ENCODE results near the gene SLC39A1. TPM values are rescaled to one million over a fixed set of nuclear protein-coding genes. Genes with fewer than 3 reads are reported as not detected.

SLC39A1 gene
- total and polyA plus RNA-seq, 2 of the 8 experiments (the other 6 are each of a cell fraction or from before 2014, with no cell fraction given), result 238 to 337 TPM

DNA sequence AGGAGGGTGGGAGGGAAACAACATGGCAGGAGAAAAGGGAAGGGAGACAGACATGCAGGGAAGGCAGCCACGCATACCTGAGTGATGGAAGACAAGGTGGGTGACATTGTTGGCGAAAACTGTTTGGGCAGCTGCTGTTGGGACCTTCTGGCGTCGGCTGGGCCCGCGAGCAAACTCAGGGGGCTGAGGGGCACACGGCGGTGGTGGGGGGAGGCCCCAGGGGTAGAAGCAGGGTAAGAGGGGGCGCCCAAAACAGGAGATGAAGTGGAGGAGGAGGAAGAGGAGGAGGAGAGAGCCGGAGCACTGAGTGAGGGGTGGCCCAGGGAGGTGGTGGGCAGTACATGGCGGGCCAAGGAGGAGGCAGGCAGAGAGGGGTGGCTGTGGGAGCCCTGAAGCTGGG lies 12.2 kb downstream of the SLC39A1 start (continued):
- no peak for TF ChIP-seq HDAC6 (IDR thresholded peaks at IDR 0.05; ENCODE audit: low read depth, low read length)
- TF ChIP-seq POLR2A (IDR thresholded peaks at IDR 0.05; ENCODE audit: control extremely low read depth in 1 of 2, low read depth in 2 of 2, low read length in 2 of 2), result no peak
- no peak for TF ChIP-seq KDM4A (IDR thresholded peaks at IDR 0.05; ENCODE audit: low read depth, low read length, severe bottlenecking)
- TF ChIP-seq GABPA (IDR thresholded peaks at IDR 0.05; ENCODE audit: borderline replicate concordance, insufficient read depth, low read length), result no peak
- TF ChIP-seq, protein P1, sequence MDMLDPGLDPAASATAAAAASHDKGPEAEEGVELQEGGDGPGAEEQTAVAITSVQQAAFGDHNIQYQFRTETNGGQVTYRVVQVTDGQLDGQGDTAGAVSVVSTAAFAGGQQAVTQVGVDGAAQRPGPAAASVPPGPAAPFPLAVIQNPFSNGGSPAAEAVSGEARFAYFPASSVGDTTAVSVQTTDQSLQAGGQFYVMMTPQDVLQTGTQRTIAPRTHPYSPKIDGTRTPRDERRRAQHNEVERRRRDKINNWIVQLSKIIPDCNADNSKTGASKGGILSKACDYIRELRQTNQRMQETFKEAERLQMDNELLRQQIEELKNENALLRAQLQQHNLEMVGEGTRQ (IDR thresholded peaks at IDR 0.05; ENCODE audit: low read length), result no peak
